HG03460 (cell line): ENCODE data around the gene MRPL42.
"Not testable (repeated sequence)": the region's sequence is repeated elsewhere in the genome, so short reads cannot be mapped to it uniquely, and the experiment has no call there.

Experiments
- ATAC-seq: cut with Tn5 transposase; IDR thresholded peaks from one replicate; pipeline ENCODE4 v1.9.1; 2021; ENCODE audit not compliant: unreplicated experiment

The MRPL42 gene

DNA sequence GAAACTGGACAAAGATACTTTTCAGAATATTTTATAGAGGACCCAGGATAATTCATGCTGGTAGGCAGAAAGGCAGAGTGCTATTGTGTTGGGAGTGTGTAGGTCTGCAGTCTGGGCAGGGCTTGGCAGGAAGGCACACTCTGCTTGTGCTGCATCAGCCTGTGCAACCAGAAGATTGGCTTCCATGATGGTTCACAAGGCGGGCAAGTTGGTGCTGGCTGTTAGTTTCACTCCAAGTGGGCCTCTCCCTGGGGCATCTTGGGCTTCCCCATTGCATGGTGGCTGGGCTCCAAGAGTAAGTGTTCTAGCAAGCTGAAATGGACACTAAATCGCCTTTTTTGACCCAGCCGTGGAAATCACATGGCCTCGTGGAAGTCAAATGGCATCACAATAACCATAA is 23.7 kb upstream of the MRPL42 start:
- no peak for ATAC-seq

- ATAC-seq = no peak
Measured at GRCh38 chr12:93447555-93448290, 19.6 kb upstream of the MRPL42 start.

- no peak for ATAC-seq
Measured at GRCh38 chr12:93448796-93449195, 18.5 kb upstream of the MRPL42 start.

DNA sequence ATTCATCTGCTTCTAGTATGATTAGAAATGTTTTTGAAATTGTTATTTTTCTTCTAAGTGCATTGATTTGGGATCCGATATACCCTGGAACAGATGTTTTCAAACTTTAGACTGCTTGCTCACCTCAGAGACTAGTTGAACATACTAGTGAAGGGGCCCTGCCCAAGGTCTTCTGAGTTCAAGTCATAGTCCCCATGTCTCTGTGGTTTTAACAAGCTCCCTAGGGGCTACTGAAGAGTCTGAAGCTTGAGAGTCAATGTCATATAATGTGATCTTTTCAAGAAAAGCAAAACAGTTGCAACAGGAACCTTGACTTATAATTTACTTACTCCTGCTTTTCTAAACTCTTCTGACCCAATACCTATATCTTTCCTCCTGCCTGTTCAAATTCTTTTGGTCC is 18.0 kb upstream of the MRPL42 start:
- ATAC-seq = peak; percentile 88

- no peak for ATAC-seq
Measured at GRCh38 chr12:93451423-93452158, 15.7 kb upstream of the MRPL42 start.

GRCh38 chr12:93453633-93454032 is 13.7 kb upstream of the MRPL42 start:
- no peak for ATAC-seq

DNA sequence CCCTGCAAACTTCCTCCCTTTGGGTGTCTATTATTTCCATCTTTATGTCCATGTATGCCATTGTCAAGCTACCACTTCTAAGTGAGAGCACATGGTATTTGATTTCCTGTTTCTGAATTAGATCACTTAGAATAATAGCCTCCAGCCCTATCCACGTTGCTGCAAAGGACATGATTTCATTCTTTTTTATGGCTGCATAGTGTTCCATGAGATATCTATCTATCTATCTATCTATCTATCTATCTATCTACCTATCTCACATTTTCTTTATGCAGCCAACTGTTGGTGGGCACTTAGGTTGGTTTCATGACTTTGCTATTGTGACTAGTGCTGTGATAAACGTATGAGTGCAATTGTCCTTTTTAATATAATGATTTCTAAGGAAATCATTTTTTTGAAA is 11.2 kb upstream of the MRPL42 start:
- ATAC-seq = no peak

GRCh38 chr12:93459097-93459496 is 8.2 kb upstream of the MRPL42 start:
- ATAC-seq = no peak

GRCh38 chr12:93460003-93460402 is 7.3 kb upstream of the MRPL42 start:
- ATAC-seq = no peak

GRCh38 chr12:93460902-93461301 is 6.4 kb upstream of the MRPL42 start:
- ATAC-seq = no peak

GRCh38 chr12:93461503-93461902 is 5.8 kb upstream of the MRPL42 start:
- no peak for ATAC-seq

DNA sequence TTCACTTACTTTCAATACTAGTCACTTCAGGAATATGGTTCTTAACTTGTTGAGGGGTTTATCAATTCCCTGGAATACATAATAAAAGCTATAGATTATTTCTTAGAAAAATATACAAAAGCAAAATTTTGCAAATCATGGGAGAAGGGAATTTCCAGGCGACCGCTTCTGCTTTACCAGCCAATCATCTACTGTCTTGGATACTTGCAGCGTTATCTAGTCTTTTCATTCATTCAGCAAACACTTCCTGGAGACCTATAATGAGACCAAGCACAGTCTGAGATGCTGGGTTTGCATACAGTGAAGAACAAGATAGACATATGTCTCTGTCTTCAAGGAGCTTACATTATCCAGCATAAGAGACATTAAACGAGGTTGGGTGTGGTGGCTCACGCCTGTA is 1.5 kb upstream of the MRPL42 start:
- ATAC-seq = no peak

DNA sequence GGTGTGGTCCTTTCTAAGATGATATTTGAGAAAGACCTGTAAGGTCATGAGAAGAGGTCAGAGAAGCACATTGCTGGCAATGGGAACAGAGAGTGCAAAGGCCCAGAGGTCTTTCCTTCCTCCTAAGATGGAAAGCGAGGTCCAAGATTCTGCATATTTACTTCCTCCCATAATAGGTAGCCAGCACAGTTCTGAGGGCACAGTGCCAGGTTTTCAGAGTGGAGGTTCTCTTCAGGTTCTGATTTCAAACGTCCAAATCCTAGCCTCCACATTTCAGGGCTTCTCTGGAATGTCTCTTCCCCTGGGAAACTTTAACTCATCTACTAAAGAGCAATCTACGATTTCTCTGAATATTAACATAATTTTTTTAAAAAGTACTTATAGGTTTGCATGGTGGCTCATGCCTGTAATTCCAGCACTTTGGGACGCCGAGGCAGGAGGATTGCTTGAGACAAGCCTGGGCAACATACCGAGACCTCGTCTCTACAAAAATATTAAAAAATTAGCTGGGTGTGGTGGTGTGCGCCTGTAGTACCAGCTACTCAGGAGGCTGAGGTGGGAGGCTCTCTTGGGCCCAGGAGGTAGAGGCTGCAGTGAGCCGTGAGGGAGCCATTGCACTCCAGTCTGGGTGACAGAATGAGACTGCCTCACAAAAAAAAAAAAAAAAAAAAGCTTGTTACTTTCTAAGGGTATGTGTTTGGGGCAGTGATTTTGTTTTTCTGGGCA is 526 bp upstream of the MRPL42 start:
- ATAC-seq = peak; percentile 5

DNA sequence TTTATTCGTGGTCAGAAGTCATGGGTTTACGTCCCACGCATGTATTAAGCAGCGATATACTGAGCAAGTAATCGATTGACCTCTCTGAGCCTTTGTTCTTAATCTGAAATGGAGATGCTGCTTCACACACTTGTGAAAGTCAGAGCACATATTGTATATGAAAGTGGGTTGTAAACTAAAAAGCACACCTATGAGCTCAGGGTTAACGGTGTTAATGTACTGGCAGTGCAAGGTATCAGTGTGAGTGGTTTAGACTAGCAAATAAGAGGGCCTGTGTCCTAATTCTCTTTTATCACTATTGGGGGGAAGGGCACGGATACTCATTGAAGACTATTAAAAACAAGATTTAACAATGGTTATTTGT is 676 bp downstream of the MRPL42 start:
- peak; percentile 18 for ATAC-seq

DNA sequence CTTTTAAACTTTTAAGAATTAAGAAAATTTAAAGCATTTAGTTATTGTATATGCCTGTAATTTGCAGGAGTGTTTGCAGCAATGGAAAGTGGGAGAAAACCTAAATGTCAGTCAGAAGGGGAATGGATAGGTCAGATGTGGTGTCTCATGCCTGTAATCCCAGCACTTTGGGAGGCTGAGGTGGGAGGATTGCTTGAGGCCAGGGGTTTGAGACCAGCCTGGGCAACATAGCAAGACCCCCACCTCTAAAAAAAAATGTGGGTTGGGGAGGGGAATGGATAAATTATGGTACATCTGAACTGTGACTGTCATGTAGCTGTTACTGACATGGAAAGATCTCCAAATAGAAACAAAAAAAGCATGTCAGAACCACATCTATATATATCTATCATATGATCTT is 2.1 kb downstream of the MRPL42 start:
- no peak for ATAC-seq

- ATAC-seq = no peak
Measured at GRCh38 chr12:93476555-93476954, 9.2 kb downstream of the MRPL42 start.

DNA sequence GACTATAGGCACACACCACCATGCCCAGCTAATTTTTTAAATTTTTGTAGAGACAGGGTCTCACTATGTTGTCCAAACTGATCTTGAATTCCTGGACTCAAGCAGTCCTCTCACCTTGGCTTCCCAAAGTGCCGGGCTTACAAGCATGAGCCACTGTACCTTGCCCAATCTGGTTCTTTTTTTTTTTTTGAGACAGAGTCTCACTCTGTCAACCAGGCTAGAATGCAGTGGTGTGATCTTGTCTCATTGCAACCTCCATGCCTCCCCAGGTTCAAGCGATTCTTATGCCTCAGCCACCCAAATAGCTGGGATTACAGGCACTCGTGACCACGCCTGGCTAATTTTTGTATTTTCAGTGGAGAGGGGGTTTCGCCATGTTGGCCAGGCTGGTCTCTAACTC is 15.4 kb downstream of the MRPL42 start:
- no peak for ATAC-seq

- no peak for ATAC-seq
Measured at GRCh38 chr12:93483151-93483807, 16.0 kb downstream of the MRPL42 start.

GRCh38 chr12:93484315-93484981 is 17.1 kb downstream of the MRPL42 start:
- ATAC-seq = no peak

DNA sequence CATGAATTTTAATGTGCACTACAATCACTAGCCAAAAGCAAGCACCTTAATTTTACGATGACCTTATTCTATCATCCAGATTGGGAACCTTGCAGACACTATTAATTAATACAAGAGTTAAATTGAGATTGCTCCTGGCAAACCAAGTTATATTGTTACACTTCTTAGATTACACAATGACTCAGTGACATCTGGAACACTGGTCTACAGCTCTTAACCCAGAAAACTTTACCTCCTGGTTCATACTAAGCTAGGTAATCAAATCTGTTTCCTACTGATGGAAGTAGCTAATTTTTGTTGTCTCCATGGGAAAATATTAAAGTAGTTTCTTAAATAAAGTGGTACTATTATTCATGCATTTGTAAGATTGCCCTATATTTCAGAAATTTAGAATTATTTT is 25.5 kb downstream of the MRPL42 start:
- ATAC-seq = not testable (repeated sequence)

- ATAC-seq = no peak
Measured at GRCh38 chr12:93494096-93494495, 26.8 kb downstream of the MRPL42 start.
